SK-N-SH treated with all-trans-retinoic acid at 6 μM for 48 hours (cell line): ENCODE results near the gene ELP4.

Experiments used
- ATAC-seq: fragments of 200-7000 bp; cut with Tn5 transposase; 3 replicates; pipeline ENCODE4 v1.9.1; 2020; ENCODE audit warnings: mild to moderate bottlenecking, moderate library complexity
- BACH2 ChIP-seq: fragments of 250-450 bp; sonication (Bioruptor Pico); IDR thresholded peaks from 2 replicates; pipeline ENCODE4 v1.9.0; 2021; ENCODE audit warnings: mild to moderate bottlenecking, borderline replicate concordance
- CREB5 ChIP-seq: fragments of 250-450 bp; sonication (Bioruptor Pico); IDR thresholded peaks from 2 replicates; pipeline ENCODE4 v1.5.1; 2020; ENCODE audit warnings: low read depth, mild to moderate bottlenecking, moderate library complexity
- CSDC2 ChIP-seq: fragments of 250-450 bp; sonication (Bioruptor Pico); IDR thresholded peaks from 2 replicates; pipeline ENCODE4 v1.5.0; 2020; ENCODE audit warnings: mild to moderate bottlenecking, moderate library complexity
- CSRNP3 ChIP-seq: fragments of 250-450 bp; sonication (Bioruptor Pico); IDR thresholded peaks from 2 replicates; pipeline ENCODE4 v1.5.1; 2021; ENCODE audit warnings: mild to moderate bottlenecking, moderate library complexity
- ESRRG ChIP-seq: fragments of 250-450 bp; sonication (Bioruptor Pico); IDR thresholded peaks from 2 replicates; pipeline ENCODE4 v1.6.1; 2021; ENCODE audit warnings: mild to moderate bottlenecking
- GLIS3 ChIP-seq: fragments of 250-450 bp; sonication (Bioruptor Pico); IDR thresholded peaks from 2 replicates; pipeline ENCODE4 v1.5.0; 2020; ENCODE audit warnings: mild to moderate bottlenecking, moderate library complexity
- ISL1 ChIP-seq: fragments of 250-450 bp; sonication (Bioruptor Pico); IDR thresholded peaks from 2 replicates; pipeline ENCODE4 v2.1.2; 2022; ENCODE audit warnings: mild to moderate bottlenecking, moderate library complexity
- OSR1 ChIP-seq: fragments of 250-450 bp; sonication (Bioruptor Pico); IDR thresholded peaks from 2 replicates; pipeline ENCODE4 v1.8.0; 2022; ENCODE audit warnings: moderate library complexity, mild to moderate bottlenecking, inconsistent platforms
- PATZ1 ChIP-seq: fragments of 250-450 bp; sonication (Bioruptor Pico); IDR thresholded peaks from 2 replicates; pipeline ENCODE4 v1.8.0; 2020; ENCODE audit warnings: mild to moderate bottlenecking, moderate library complexity, borderline replicate concordance
- POU6F1 ChIP-seq: fragments of 250-450 bp; sonication (Bioruptor Pico); IDR thresholded peaks from 2 replicates; pipeline ENCODE4 v1.8.0; 2021; ENCODE audit warnings: low read depth, mild to moderate bottlenecking, moderate library complexity, borderline replicate concordance
- PPARA ChIP-seq: fragments of 250-450 bp; sonication (Bioruptor Pico); IDR thresholded peaks from 2 replicates; pipeline ENCODE4 v1.5.0; 2020; ENCODE audit warnings: mild to moderate bottlenecking, borderline replicate concordance
- RARB ChIP-seq: fragments of 250-450 bp; sonication (Bioruptor Pico); IDR thresholded peaks from 2 replicates; pipeline ENCODE4 v1.8.0; 2021; ENCODE audit warnings: mild to moderate bottlenecking, moderate library complexity
- SNAI2 ChIP-seq: fragments of 250-450 bp; sonication (Bioruptor Pico); IDR thresholded peaks from 2 replicates; pipeline ENCODE4 v1.5.0; 2020; ENCODE audit warnings: mild to moderate bottlenecking, moderate library complexity
- TCF4 ChIP-seq: fragments of 250-450 bp; sonication (Bioruptor Pico); IDR thresholded peaks from 2 replicates; pipeline ENCODE4 v1.8.0; 2021; ENCODE audit warnings: mild to moderate bottlenecking, moderate library complexity, borderline replicate concordance
- TOX ChIP-seq: fragments of 250-450 bp; sonication (Bioruptor Pico); IDR thresholded peaks from 2 replicates; pipeline ENCODE4 v1.8.0; 2021; ENCODE audit warnings: mild to moderate bottlenecking, moderate library complexity, borderline replicate concordance
- TSHZ2 ChIP-seq: fragments of 250-450 bp; sonication (Bioruptor Pico); IDR thresholded peaks from 2 replicates; pipeline ENCODE4 v1.5.0; 2020; ENCODE audit warnings: mild to moderate bottlenecking, moderate library complexity
- ZC3H10 ChIP-seq: fragments of 250-450 bp; sonication (Bioruptor Pico); IDR thresholded peaks from 2 replicates; pipeline ENCODE4 v1.5.1; 2021; ENCODE audit warnings: mild to moderate bottlenecking, moderate library complexity
- ZFP3 ChIP-seq: fragments of 250-450 bp; sonication (Bioruptor Pico); IDR thresholded peaks from 2 replicates; pipeline ENCODE4 v1.5.0; 2020; ENCODE audit warnings: mild to moderate bottlenecking, moderate library complexity
- ZFP30 ChIP-seq: fragments of 450-650 bp; formaldehyde crosslinking; IDR thresholded peaks from 2 replicates; pipeline ENCODE4 v1.5.0; 2022; ENCODE audit warnings: mild to moderate bottlenecking, moderate library complexity
- ZNF565 ChIP-seq: fragments of 450-650 bp; formaldehyde crosslinking; conservative IDR thresholded peaks from 2 replicates; pipeline ENCODE4 v1.5.0; 2020; ENCODE audit warnings: low read depth, mild to moderate bottlenecking, moderate library complexity

Gene ELP4

GRCh38 chr11:31802000-31802551, 292.5 kb downstream of the ELP4 start (continued):
- TF ChIP-seq OSR1 (CRISPR knock-in tag), result no peak
- TF ChIP-seq ZNF565 (CRISPR knock-in tag), result no peak
- no peak for TF ChIP-seq ISL1 (CRISPR knock-in tag)
- no peak for TF ChIP-seq ZFP30 (CRISPR knock-in tag)
- no peak for TF ChIP-seq ZFP3 (CRISPR knock-in tag)

- TF ChIP-seq ZNF565 (CRISPR knock-in tag), result no peak
- no peak for TF ChIP-seq ZFP3 (CRISPR knock-in tag)
- no peak for TF ChIP-seq CSRNP3
- no peak for ATAC-seq
These were observed 293.0 kb downstream of the ELP4 start for GRCh38 chr11:31802609-31802989.

- no peak; the same call in 2 of the 3 replicates for ATAC-seq
These were observed 293.6 kb downstream of the ELP4 start for GRCh38 chr11:31802990-31803812.

More at GRCh38 chr11:31802990-31803812, 293.6 kb downstream of the ELP4 start:
- TF ChIP-seq PATZ1, result no peak
- TF ChIP-seq CSDC2, result no peak
- TF ChIP-seq CREB5 (CRISPR knock-in tag), result no peak
- no peak for TF ChIP-seq GLIS3
- TF ChIP-seq SNAI2 (CRISPR knock-in tag), result no peak
- TF ChIP-seq TSHZ2, result no peak
- TF ChIP-seq BACH2 (CRISPR knock-in tag), result no peak
- no peak for TF ChIP-seq TOX (CRISPR knock-in tag)
- TF ChIP-seq OSR1 (CRISPR knock-in tag), result no peak
- TF ChIP-seq ZC3H10 (CRISPR knock-in tag), result no peak
- TF ChIP-seq PPARA (CRISPR knock-in tag), result no peak
- TF ChIP-seq ZFP3 (CRISPR knock-in tag), result no peak
- TF ChIP-seq ISL1 (CRISPR knock-in tag), result no peak
- no peak for TF ChIP-seq POU6F1 (CRISPR knock-in tag)
- TF ChIP-seq ESRRG (CRISPR knock-in tag), result no peak
- no peak for TF ChIP-seq ZFP30 (CRISPR knock-in tag)
- no peak for TF ChIP-seq CSRNP3
- no peak for TF ChIP-seq RARB (CRISPR knock-in tag)
- TF ChIP-seq TCF4 (CRISPR knock-in tag), result no peak
